GM12874 (cell line): ENCODE results near the gene UBE2E3.

ENCODE experiments used
- TF ChIP-seq, protein P1 (sequence below): IDR thresholded peaks from 2 replicates; pipeline ENCODE4 v1.5.1; 2011; ENCODE audit warnings: low read depth, mild to moderate bottlenecking, control low read depth, low read length, moderate library complexity; ENCODE audit not compliant: insufficient read depth

Gene UBE2E3

DNA sequence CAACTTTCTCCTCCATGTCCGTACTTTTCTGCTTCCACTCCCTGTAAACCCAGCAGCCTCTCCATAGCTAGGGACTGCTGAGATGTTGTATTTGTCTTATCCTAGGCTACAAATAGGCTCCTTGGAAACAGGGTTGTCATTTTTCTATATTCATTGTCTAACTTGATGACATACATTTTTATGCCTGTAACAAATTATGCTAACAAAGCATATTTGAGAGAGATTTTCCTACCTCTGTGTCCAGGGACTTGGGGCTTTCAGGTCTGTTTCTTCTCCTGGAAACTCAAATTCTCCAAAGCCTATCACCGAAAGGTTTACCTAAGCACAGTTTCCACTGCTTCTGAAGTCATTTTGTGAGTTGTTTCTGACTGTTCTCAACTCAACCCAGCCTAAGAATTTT lies 102.7 kb downstream of the UBE2E3 start:
- TF ChIP-seq, protein P1, sequence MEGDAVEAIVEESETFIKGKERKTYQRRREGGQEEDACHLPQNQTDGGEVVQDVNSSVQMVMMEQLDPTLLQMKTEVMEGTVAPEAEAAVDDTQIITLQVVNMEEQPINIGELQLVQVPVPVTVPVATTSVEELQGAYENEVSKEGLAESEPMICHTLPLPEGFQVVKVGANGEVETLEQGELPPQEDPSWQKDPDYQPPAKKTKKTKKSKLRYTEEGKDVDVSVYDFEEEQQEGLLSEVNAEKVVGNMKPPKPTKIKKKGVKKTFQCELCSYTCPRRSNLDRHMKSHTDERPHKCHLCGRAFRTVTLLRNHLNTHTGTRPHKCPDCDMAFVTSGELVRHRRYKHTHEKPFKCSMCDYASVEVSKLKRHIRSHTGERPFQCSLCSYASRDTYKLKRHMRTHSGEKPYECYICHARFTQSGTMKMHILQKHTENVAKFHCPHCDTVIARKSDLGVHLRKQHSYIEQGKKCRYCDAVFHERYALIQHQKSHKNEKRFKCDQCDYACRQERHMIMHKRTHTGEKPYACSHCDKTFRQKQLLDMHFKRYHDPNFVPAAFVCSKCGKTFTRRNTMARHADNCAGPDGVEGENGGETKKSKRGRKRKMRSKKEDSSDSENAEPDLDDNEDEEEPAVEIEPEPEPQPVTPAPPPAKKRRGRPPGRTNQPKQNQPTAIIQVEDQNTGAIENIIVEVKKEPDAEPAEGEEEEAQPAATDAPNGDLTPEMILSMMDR = no peak

DNA sequence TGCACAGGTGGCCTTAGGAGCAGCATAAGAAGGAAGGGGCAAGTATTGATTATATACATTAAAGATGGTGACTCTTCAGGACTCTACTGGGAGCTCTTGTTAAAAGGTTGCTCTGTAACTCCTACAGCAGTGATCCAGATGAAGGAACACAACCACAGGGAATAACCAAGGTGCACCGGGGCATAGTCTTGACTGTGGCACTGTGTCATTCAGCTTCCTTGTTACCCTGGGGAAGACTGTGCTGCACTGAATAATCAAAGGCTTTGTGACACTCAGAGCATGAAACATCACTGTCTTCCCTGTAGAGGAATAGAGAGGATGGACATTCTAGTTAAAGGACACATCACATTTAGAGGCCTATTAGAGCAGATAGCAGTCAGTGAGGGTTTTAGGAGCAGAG lies 105.3 kb downstream of the UBE2E3 start:
- TF ChIP-seq, protein P1 = no peak

DNA sequence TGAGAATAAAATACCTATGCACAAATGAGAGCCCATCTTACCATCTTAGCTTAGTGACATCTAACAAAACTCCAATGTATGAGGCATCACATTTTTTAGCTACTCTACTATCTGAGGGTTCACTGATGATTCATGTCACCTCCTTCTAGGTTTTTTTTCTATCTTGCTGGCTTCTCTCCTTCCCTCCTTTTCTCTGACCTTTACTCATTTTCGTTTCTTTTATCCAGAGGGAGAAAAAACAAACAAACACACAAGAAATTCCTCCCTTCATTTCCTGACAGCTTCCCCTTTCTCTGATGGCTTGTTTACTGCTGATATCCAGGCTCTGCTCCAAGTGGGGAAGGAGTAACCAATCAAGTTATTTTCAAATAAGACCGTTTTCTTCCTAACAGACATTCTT lies 115.1 kb downstream of the UBE2E3 start:
- TF ChIP-seq, protein P1 = no peak

DNA sequence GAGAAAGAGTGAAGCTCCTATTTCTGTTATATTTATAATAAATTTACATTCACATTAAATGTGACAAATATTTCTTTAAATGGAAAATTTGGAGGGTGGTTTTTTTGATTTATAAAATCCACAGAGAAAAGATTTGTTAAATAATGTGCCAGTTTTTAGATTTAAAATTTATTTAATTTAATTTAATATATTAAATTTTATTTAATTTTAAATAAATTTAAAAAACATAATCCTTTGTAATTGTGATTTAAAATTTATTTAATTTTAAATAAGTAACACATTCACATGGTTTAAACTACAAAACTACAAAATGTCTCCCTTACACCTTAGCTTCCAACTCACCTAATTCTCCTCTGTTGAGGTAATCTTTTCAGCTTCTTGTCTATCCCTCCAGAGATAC lies 123.3 kb downstream of the UBE2E3 start:
- TF ChIP-seq, protein P1 = no peak

DNA sequence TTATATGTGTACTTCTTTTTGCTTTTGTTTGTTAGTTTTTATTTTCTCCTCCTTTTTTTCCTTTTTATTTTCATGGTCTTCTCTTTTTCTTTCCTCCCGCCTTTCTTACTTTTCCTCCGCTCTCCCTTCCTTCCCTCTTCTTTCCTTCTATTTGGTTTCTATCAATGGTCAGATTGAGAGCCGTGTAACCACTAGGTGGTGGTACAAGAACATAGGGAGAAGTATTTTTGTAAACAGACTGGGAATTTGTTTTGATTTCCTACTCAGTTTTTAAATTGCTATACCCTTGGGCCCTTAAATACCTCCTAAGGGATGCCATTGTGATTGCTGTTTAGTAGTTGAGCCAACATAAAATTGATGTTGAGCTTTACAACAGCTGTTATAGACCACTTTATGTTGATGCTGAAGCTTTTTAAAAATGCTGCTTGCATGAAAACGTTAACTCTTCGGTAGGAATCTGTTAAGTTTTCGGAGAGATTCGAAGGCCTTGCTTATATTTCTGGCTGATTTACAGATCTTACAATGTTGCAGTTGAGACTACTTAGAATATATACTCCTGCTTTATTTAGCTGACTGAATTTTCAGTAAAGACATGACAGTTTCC lies 124.2 kb downstream of the UBE2E3 start:
- TF ChIP-seq, protein P1 = peak; percentile 50; the same call in 1 of the 2 replicates

DNA sequence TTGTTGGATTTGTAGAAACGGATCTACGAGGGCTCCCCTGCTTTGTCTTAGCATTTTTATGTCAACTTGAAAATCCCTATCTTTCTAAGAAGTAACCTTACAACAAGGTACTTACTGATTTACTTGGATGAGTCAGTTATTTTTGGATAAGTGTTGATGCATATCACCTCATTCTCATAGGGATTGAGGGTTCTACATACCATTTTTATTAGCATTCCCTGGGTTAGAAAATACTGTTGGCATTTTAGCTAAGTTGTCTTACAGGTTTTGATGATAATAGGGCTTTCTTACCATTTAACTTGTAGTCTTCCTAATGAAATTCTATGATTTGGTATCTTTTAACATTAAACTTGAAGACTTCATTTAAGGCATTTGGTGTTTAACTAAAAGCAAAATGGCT lies 125.2 kb downstream of the UBE2E3 start:
- TF ChIP-seq, protein P1 = no peak

DNA sequence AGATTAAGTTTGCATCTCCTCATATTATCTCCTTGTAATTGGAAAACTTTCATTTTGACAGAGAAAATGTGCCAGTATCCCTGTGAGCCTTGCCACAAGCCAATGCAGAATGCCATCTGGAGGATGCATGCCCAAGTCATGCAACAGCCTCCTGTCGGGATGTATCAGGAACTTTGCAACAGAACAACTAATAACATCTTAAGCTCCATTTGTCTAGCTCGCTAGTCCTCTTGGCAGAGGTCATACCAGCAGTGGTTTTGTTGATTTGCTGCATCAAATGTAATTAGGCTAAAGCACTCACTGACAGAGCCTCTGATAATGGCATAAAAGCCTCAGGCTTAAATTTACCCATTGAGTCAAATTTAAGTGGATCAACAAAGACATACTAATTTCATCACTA lies 125.8 kb downstream of the UBE2E3 start:
- TF ChIP-seq, protein P1 = no peak
